ENCODE data around the gene SEMA3B. TPM values are rescaled to one million over a fixed set of nuclear protein-coding genes. Genes with fewer than 3 reads are reported as not detected.

SEMA3B gene
- total RNA-seq, 3 donors from 2014 or later = 10.1 to 17.6 (median 11.1) TPM

GRCh38 chr3:50320853-50321335, 51.9 kb downstream of the SEMA3B start:
- DNase-seq (ENCODE audit: low spot score in 2 of 2) = peak in 1 of 2 donors; percentile 61
- TF ChIP-seq POLR2AphosphoS5 (IDR thresholded peaks at IDR 0.05) (no peak), CTCF (IDR thresholded peaks at IDR 0.05) (no peak), POLR2A (IDR thresholded peaks at IDR 0.05) (no peak)
- Histone ChIP-seq H3K4me1 (peaks cover 18 to 45% of the 10 kb centered on the region in 2 donors), H3K27me3 (no peaks in the 10 kb centered on the region), H3K27ac (peak overlapping the region; percentile 93 to 94), H3K36me3 (no peaks in the 10 kb centered on the region), H3K9me3 (no peaks in the 10 kb centered on the region), H3K4me3 (peak overlapping the region; percentile 54 to 85 (median 79))
- intact Hi-C loops (cut with DNase I; ENCODE audit: low total_unique reads) = no loop called here

GRCh38 chr3:50321336-50322114, 52.6 kb downstream of the SEMA3B start:
- peak; percentile 86 to 87 for DNase-seq (ENCODE audit: low spot score in 2 of 2)
- TF ChIP-seq POLR2AphosphoS5 (IDR thresholded peaks at IDR 0.05) (peak; percentile 23 to 52 (median 30)), CTCF (IDR thresholded peaks at IDR 0.05) (peak in 2 of 3 donors; percentile 45 to 47), POLR2A (IDR thresholded peaks at IDR 0.05) (no peak)
- H3K9me3 ChIP-seq = no peaks in the 10 kb centered on the region
- peak overlapping the region; percentile 54 to 85 (median 79) for H3K4me3 ChIP-seq
- H3K27ac ChIP-seq = peak overlapping the region; percentile 93 to 94
- H3K27me3 ChIP-seq = no peaks in the 10 kb centered on the region
- H3K36me3 ChIP-seq = no peaks in the 10 kb centered on the region
- peaks cover 18 to 41% of the 10 kb centered on the region in 2 donors for H3K4me1 ChIP-seq
- intact Hi-C loops (cut with DNase I; ENCODE audit: low total_unique reads) = no loop called here

- H3K9me3 ChIP-seq = no peaks in the 10 kb centered on the region
- intact Hi-C loops (cut with DNase I; ENCODE audit: low total_unique reads) = no loop called here
- peak overlapping the region; percentile 93 to 94 for H3K27ac ChIP-seq
- peak overlapping the region; percentile 54 to 85 (median 79) for H3K4me3 ChIP-seq
- DNase-seq (ENCODE audit: low spot score in 2 of 2) = no peak
- TF ChIP-seq CTCF (IDR thresholded peaks at IDR 0.05) = no peak
- no peak for TF ChIP-seq POLR2AphosphoS5 (IDR thresholded peaks at IDR 0.05)
- TF ChIP-seq POLR2A (IDR thresholded peaks at IDR 0.05) = no peak
- peaks cover 18 to 38% of the 10 kb centered on the region in 2 donors for H3K4me1 ChIP-seq
- H3K27me3 ChIP-seq = no peaks in the 10 kb centered on the region
- no peaks in the 10 kb centered on the region for H3K36me3 ChIP-seq
These were observed 53.1 kb downstream of the SEMA3B start for GRCh38 chr3:50322115-50322385.

- no peak for DNase-seq (ENCODE audit: low spot score in 2 of 2)
- Histone ChIP-seq H3K27ac (peak within 1 kb of the TSS; percentile 93 to 94), H3K36me3 (no peaks in the 10 kb centered on the region), H3K27me3 (no peaks in the 10 kb centered on the region), H3K4me1 (peaks cover 18 to 38% of the 10 kb centered on the region in 2 donors), H3K4me3 (peak within 1 kb of the TSS; percentile 54 to 85 (median 79)), H3K9me3 (no peaks in the 10 kb centered on the region)
- intact Hi-C loops (cut with DNase I; ENCODE audit: low total_unique reads) = no loop called here
- TF ChIP-seq CTCF (IDR thresholded peaks at IDR 0.05) (no peak), POLR2AphosphoS5 (IDR thresholded peaks at IDR 0.05) (peak in 2 of 3 donors; percentile 53 to 77), POLR2A (IDR thresholded peaks at IDR 0.05) (no peak)
These were observed 53.6 kb downstream of the SEMA3B start, which contains the start of gene HYAL2 for GRCh38 chr3:50322386-50323091. TSS of gene HYAL2 (minus strand) at chr3:50322745. CDS start at chr3:50320489, 2,256 bp downstream.

Measured in breast epithelium (tissue), 4 donors.